ENCODE measurements around the gene ZNF236. TPM values are rescaled to one million over a fixed set of nuclear protein-coding genes. Genes with fewer than 3 reads are reported as not detected.

Gene ZNF236
- total and polyA plus RNA-seq, 7 donors: 0.60 to 26.6 (median 18.9) TPM

- no peak overlapping the region for H3K27ac ChIP-seq
- no peak overlapping the region for H3K4me3 ChIP-seq
- H3K9me3 ChIP-seq: no peaks in the 10 kb centered on the region
- H3K4me1 ChIP-seq: peaks cover 0 to 1% (median 0%) of the 10 kb centered on the region in 4 donors
- TF ChIP-seq POLR2AphosphoS5 (IDR thresholded peaks at IDR 0.05) (no peak), POLR2A (IDR thresholded peaks at IDR 0.05) (no peak), EP300 (IDR thresholded peaks at IDR 0.05) (no peak)
- TF ChIP-seq, protein P1, sequence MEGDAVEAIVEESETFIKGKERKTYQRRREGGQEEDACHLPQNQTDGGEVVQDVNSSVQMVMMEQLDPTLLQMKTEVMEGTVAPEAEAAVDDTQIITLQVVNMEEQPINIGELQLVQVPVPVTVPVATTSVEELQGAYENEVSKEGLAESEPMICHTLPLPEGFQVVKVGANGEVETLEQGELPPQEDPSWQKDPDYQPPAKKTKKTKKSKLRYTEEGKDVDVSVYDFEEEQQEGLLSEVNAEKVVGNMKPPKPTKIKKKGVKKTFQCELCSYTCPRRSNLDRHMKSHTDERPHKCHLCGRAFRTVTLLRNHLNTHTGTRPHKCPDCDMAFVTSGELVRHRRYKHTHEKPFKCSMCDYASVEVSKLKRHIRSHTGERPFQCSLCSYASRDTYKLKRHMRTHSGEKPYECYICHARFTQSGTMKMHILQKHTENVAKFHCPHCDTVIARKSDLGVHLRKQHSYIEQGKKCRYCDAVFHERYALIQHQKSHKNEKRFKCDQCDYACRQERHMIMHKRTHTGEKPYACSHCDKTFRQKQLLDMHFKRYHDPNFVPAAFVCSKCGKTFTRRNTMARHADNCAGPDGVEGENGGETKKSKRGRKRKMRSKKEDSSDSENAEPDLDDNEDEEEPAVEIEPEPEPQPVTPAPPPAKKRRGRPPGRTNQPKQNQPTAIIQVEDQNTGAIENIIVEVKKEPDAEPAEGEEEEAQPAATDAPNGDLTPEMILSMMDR (IDR thresholded peaks at IDR 0.05): no peak
- 86 to 90% methylated on average over 4 of the region's 4 CpGs for WGBS, 2 donors
- H3K27me3 ChIP-seq: no peaks in the 10 kb centered on the region
- intact Hi-C loops (cut with DNase I): no loop called here
- no peaks in the 10 kb centered on the region for H3K36me3 ChIP-seq
- DNase-seq: no peak
These were observed 22.6 kb downstream of the ZNF236 start for GRCh38 chr18:76844742-76845477.

- Histone ChIP-seq H3K4me3 (no peak overlapping the region), H3K4me1 (no peaks in the 10 kb centered on the region), H3K36me3 (no peaks in the 10 kb centered on the region), H3K27me3 (no peaks in the 10 kb centered on the region), H3K9me3 (no peaks in the 10 kb centered on the region), H3K27ac (no peak overlapping the region)
- WGBS, 2 donors: 89 to 94% methylated on average over 5 of the region's 5 CpGs
- DNase-seq: no peak
- intact Hi-C loops (cut with DNase I): no loop called here
- TF ChIP-seq EP300 (IDR thresholded peaks at IDR 0.05): no peak
- TF ChIP-seq, protein P1 (IDR thresholded peaks at IDR 0.05): no peak
- TF ChIP-seq POLR2AphosphoS5 (IDR thresholded peaks at IDR 0.05): no peak
These were observed 23.9 kb downstream of the ZNF236 start for GRCh38 chr18:76846217-76846616.

GRCh38 chr18:76847916-76848315, 25.6 kb downstream of the ZNF236 start:
- Histone ChIP-seq H3K4me1 (no peaks in the 10 kb centered on the region), H3K9me3 (no peaks in the 10 kb centered on the region), H3K36me3 (peaks cover 0 to 12% (median 0%) of the 10 kb centered on the region in 4 donors), H3K27me3 (no peaks in the 10 kb centered on the region), H3K4me3 (no peak overlapping the region), H3K27ac (no peak overlapping the region)
- 65 to 70% methylated on average over 2 of the region's 2 CpGs for WGBS, 2 donors
- no peak for DNase-seq
- no peak for TF ChIP-seq POLR2AphosphoS5 (IDR thresholded peaks at IDR 0.05)
- TF ChIP-seq, protein P1 (IDR thresholded peaks at IDR 0.05): no peak
- no peak for TF ChIP-seq EP300 (IDR thresholded peaks at IDR 0.05)
- intact Hi-C loops (cut with DNase I): no loop called here

DNA sequence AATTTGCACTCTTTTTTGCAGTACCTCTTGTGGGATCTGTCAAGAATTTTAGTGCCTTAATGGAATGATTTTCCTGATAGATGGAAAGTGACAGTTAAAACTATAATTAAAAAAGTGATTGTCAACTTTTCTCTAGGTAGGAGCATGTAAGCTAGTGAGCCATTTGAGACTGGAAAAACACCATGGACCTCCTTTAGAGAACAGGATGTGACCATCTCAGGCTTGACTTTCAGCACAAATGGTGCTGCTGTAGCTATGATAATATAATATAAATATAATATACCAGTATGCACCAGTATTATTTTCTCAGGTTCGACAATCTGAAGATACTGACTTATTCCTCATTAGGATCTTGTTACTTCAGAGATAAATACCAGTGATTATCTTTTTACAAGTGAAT, 27.8 kb downstream of the ZNF236 start:
- DNase-seq: no peak
- Histone ChIP-seq H3K27me3 (no peaks in the 10 kb centered on the region), H3K9me3 (no peaks in the 10 kb centered on the region), H3K4me1 (no peaks in the 10 kb centered on the region), H3K27ac (no peak overlapping the region), H3K4me3 (no peak overlapping the region), H3K36me3 (peaks cover 0 to 16% (median 0%) of the 10 kb centered on the region in 4 donors)
- intact Hi-C loops (cut with DNase I): no loop called here
- 89 to 90% methylated on average over 1 of the region's 1 CpG for WGBS, 2 donors
- TF ChIP-seq, protein P1 (IDR thresholded peaks at IDR 0.05): no peak
- TF ChIP-seq POLR2A (IDR thresholded peaks at IDR 0.05) (no peak), POLR2AphosphoS5 (IDR thresholded peaks at IDR 0.05) (no peak), EP300 (IDR thresholded peaks at IDR 0.05) (no peak)

DNA sequence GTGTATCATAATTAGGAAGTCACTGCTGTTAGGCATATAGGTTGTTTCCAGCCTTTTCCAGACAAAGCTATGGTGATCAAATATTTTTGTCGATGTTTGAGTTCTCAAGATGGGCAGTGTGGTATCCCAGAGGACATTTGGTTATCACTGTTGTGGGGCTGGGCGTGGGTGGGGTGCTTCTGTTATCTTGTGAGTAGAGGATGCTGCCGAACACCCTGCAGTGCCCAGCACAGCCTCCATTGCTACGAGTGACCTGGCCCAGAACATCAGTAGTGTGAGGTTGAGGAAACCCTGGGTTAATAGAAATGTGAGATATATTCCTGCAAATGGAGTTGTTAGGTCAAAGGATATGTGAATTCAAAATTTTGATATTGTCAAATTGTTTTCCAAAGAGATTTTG, 33.2 kb downstream of the ZNF236 start:
- peaks cover 0 to 11% (median 8%) of the 10 kb centered on the region in 4 donors for H3K4me1 ChIP-seq
- H3K36me3 ChIP-seq: peaks cover 0 to 16% (median 3%) of the 10 kb centered on the region in 4 donors
- TF ChIP-seq POLR2AphosphoS5 (IDR thresholded peaks at IDR 0.05) (no peak), POLR2A (IDR thresholded peaks at IDR 0.05) (no peak), EP300 (IDR thresholded peaks at IDR 0.05) (no peak)
- TF ChIP-seq, protein P1 (IDR thresholded peaks at IDR 0.05): no peak
- H3K4me3 ChIP-seq: no peak overlapping the region
- WGBS, 2 donors: 94 to 95% methylated on average over 4 of the region's 4 CpGs
- no peaks in the 10 kb centered on the region for H3K27me3 ChIP-seq
- H3K27ac ChIP-seq: no peak overlapping the region
- intact Hi-C loops (cut with DNase I): no loop called here
- no peaks in the 10 kb centered on the region for H3K9me3 ChIP-seq
- DNase-seq: no peak

Data from sigmoid colon (tissue), 7 donors.